Embryonic facial prominence (tissue), 1 donor: Measurements from ENCODE around the gene CTNNA2.
A peak's percentile ranks its signal among the peaks of the same experiment; 100 is the strongest.

Source experiments
- DNase-seq: peaks from one replicate; pipeline ENCODE4 v3.0.0-alpha.2; 2016; ENCODE audit errors: extremely low spot score

Gene CTNNA2

DNA sequence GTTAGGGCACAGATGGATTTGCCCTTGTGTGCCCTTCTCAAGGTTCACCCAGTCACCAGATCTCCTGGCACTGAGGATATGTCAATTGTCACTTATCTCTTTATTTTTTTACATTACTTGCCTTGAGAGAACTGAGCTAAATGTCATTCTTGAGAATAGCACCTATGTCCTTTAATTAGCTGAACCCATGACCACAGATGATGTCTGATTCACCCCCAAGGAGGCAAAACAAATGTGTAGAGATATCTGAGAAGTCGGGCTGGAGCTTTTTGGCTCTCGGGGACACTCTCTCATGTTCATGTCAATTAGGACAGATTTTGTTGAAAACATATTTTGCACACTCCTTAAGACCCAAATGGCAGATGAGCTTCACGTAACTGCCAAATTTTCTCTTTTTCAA lies 963.1 kb downstream of the CTNNA2 start:
- DNase-seq, result no peak

DNA sequence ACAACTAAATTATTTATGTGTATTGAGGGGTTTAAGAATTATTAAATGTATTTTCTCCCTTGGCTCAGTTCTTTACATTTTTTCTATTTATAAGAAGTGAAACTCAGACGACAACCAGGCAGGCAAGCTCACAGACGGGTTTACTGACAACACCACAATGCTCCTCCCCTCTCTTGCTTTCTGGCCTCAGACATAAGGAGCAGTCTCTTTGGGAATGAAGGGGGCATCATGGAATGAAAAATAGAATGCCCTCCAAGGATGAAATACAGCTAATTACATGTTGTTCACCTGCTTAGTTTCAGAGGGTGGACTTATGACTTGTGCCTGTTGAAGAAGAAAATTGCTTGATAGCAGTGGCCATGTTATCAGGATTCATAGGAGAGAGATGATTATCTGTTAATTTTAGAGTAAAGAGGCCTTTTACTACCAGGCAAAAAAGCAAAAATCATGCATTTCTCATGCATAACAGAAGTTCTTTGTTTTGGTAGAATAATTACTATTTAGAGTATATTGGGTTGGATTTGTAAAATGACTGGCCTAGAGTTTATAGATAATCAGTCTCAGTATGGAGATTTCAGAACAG lies 963.8 kb downstream of the CTNNA2 start:
- no peak for DNase-seq

DNA sequence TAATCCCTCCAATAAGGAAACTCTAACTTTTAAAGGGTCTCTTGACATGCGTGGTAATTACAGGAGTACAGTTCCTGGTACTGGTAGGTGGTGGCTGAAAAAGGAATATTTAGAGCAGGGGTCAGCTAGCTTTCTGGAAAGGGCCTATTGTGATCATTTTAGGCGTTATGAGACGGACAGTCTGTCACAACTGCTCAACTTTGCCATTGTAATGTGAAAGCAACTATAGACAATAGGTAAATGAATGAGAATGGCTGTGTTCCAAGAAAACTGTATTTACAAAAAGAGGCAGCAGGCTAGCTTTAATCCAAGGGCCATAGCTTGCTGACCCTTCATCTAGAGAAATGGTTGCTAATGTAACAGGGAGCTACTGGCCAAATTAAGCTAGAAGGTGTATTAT lies 969.4 kb downstream of the CTNNA2 start:
- DNase-seq, result no peak

GRCh38 chr2:80489717-80490116 lies 976.9 kb downstream of the CTNNA2 start:
- no peak for DNase-seq

- DNase-seq, result no peak
Measured at GRCh38 chr2:80490964-80491363, 978.1 kb downstream of the CTNNA2 start.

DNA sequence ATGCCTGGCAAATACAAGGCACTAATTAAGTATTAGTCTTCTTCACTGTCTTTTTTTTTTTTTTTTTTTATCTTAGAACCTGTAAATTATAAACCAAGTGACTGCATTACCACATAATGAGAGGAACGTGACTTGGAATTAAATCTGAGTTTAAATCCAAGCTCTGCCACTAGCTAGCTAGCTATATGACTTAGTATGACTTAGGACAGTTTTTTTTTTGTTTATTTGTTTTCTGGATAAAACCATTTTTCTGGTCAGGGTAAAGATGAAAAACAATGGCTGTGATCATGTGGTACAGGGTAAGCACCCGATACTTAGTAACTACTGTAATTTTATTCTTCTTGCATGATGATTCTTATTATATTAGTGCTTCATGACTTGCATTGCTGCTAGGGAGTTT lies 983.5 kb downstream of the CTNNA2 start:
- no peak for DNase-seq

DNA sequence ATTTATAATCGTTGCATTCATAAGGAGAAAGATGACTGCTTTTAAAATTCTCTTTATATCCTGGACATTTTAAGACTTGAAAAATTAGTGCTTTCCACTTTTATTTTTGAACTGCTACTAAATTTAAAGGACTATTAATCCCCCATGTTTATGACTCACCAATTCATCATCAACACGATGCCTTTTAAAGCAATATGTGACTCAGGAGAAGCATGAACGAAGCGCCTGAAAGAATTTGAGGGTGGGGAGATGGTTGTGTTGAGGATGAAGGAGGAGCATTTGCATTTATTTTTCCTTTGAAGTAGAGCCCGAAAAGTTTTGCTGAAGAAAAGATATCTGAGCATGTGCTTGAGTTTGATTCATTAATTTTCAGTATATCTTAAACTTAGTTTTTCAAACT lies 983.9 kb downstream of the CTNNA2 start:
- DNase-seq, result no peak

DNA sequence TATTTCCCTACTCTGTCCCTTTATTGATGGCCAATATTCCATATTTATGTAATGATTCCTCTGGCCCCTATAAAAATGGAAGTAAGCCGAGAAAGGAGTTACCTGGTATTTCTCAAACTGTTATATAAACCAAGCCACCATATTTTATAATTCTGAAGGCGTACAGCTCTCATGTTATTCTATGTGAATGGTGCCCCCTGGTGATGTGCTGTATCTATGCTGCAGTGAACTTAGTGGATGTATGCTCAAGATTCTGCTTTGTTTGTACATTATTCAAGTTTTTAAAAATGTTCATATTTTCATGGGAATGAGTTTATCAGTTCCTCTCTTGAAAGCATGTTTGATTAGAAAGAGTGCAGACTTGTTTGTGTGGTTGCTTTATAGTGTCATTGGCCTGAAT lies 986.2 kb downstream of the CTNNA2 start:
- DNase-seq, result peak; percentile 35

GRCh38 chr2:80501874-80502624 lies 989.2 kb downstream of the CTNNA2 start:
- DNase-seq, result no peak

DNA sequence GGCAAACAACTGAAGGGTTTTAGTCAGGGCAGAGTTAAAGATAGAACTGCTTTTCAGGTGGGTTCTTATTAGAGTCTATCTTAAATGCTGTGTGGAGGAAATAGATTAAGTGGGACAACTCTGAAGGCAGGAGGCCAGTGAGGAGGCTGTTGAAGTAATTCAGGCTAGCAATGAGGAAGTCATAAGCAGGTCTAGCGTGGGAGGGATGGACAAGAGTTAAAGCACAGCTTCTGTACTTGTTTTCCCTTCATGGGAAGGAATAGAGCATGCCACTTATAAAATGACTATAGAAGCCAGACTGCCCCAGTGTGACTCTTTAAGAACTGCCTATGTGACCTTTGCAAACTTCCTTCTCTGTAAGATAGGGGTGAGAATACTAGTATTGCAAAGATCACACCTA lies 993.7 kb downstream of the CTNNA2 start:
- DNase-seq, result no peak

- no peak for DNase-seq
Measured at GRCh38 chr2:80510716-80511115, 997.9 kb downstream of the CTNNA2 start.

DNA sequence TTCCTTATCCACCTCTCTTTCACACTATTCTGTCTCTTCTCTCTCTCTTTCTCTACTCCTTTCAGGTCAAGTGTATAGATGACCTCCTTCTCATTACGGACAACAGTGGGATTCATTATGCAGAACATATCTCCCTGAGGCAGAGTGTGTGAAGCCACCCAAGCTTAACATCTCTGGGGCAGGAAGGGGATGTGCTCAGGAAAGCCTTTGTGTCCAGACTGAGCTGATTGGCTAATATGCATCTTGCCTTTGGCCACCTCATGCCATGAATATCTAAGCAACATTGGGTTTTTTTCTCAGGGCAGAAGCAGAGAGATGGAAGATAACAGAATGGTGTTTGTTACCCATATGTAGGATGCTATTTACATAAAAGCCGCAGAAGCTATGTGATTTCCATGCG lies 1003.1 kb downstream of the CTNNA2 start:
- no peak for DNase-seq

DNA sequence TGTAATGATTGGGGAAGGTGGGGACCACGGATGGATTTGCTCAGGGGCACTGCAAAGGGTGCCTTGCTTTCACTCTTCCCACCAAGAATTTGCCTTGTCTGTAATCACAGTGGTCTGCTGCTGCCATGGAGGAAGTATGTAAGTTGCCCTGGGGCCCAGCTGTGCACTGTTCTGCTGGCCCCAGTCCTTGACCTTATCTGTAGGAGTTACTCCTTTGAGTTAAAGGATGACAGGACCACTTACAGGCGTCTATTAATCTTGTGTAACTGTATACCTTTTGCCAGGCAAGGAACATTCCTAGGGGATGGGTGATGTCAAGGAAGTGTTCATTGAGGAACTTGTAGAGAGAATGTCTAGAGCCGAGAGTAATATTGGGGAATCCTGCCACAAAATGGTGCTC lies 1004.5 kb downstream of the CTNNA2 start:
- no peak for DNase-seq

DNA sequence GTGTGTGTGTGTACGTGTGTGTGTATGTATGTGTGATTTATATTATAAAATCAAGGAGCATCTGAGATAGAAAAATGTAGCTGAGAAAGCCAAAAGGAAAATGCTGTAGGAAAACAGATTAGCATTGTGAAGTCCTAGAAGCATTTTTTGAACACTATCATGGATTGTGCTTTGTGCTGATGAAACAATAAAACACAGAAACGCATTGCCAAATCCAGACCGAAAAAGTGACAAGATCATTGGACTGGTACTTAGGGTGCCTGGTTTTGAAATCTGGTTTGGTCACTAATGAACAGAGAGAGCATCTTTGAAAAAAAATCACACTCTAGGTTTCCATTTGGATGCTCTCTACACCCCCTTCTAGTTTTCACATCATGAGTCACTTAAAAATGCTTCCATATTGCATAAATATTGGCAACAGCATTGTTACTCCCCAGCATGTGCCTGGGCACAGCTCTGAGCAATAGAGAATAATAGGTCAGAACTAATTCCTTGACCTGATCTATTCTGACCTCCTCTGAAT lies 1006.3 kb downstream of the CTNNA2 start:
- DNase-seq, result no peak

- DNase-seq, result no peak
Measured at GRCh38 chr2:80519699-80520291, 1006.9 kb downstream of the CTNNA2 start.

DNA sequence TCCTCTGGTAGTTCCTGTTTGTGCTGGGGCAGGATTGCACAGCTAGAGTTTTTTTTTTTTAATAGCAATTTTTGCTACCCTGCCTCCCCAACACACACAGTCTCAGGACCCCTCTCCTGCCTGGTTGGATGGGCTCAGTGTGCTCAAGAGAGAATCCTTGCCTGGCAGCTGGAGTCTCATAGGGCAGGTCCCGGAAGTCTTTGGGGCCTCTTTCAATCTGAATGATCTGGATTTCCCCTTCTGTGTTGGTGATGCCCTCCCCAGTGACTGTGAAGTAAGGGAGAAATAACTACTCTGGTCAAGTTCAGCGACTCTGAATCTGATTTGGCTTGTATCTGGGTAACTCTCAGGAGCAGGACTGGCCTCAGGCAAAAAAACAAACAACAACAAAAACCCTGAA lies 1012.3 kb downstream of the CTNNA2 start:
- DNase-seq, result no peak

DNA sequence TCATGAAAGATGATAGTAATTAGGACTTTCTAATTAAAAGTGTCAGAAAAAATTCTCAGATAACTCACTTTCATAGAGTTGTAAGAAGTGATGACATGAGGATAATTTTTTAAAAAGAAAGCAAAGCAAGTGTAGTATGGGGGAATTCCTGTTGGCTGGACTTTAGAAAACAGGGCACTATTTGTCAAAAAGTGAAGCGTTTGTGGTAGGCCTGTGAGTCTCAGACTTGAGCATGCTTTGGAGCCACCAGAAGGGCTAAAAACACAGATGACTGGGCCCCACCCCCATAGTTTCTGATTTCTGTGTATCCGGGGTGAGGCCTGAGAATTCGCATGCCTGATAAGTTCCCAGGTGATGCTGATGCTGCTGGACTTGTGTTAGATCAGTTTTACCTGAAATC lies 1014.3 kb downstream of the CTNNA2 start:
- DNase-seq, result no peak

- no peak for DNase-seq
Measured at GRCh38 chr2:80529466-80530165, 1016.8 kb downstream of the CTNNA2 start.

- DNase-seq, result no peak
Measured at GRCh38 chr2:80530442-80531064, 1017.7 kb downstream of the CTNNA2 start.

DNA sequence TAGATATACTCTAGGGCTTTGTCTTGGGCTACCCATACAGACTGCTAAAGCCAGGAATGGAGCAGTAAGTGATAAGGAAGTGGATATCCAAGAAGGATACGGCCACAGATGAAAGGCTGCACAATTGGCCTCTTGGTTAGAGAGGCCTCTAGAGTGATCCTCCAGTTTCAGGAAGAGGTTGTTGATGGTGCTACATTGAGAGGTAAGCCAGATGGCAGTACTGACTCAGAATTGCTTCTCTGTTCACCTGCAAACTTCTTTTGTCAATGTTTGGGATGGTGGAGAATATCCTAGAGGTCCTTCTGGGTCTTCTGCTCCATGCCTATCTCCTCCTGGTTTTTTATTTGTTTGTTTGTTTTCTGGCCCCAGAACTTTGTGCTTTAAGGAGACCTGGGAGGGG lies 1018.5 kb downstream of the CTNNA2 start:
- no peak for DNase-seq

- no peak for DNase-seq
Measured at GRCh38 chr2:80545420-80546210, 1032.8 kb downstream of the CTNNA2 start.
